Stimulated activated CD8-positive, alpha-beta memory T cell treated with anti-CD3 and anti-CD28 coated beads, Interleukin-15, amount 100 ng/mL, for 4 hours (primary cell): ENCODE data around the gene PCDHGC5.

Source experiments
- DNase-seq, 2 donors: peaks; one replicate each; pipeline ENCODE4 v3.0.0-alpha.2; 2020; ENCODE audit warnings: low read depth in 2 of 2

Gene PCDHGC5

GRCh38 chr5:141488591-141489561, at the start of gene PCDHGC5:
Gene PCDHGC5, plus strand, starts transcription at chr5:141489081. Its CDS starts 160 bp downstream, at chr5:141489241.
- DNase-seq, result no peak

GRCh38 chr5:141439411-141440141, 49.3 kb upstream of the PCDHGC5 start:
- no peak for DNase-seq

- DNase-seq, result no peak
Measured at GRCh38 chr5:141440341-141440740, 48.5 kb upstream of the PCDHGC5 start.

GRCh38 chr5:141441571-141442170, 47.2 kb upstream of the PCDHGC5 start:
- DNase-seq, result no peak

GRCh38 chr5:141465351-141465750, 23.5 kb upstream of the PCDHGC5 start:
- no peak for DNase-seq

- no peak for DNase-seq
Measured at GRCh38 chr5:141475625-141476131, 13.2 kb upstream of the PCDHGC5 start, which contains the start of gene PCDHGC3. Gene PCDHGC3, plus strand, starts transcription at chr5:141475966. Its CDS starts 151 bp downstream, at chr5:141476117.

- DNase-seq, result no peak
Measured at GRCh38 chr5:141476132-141476911, 12.6 kb upstream of the PCDHGC5 start.

GRCh38 chr5:141477044-141477575, 11.8 kb upstream of the PCDHGC5 start:
- no peak for DNase-seq

- DNase-seq, result no peak
Measured at GRCh38 chr5:141477815-141478214, 11.1 kb upstream of the PCDHGC5 start.

GRCh38 chr5:141478321-141478945, 10.4 kb upstream of the PCDHGC5 start:
- no peak for DNase-seq

- no peak for DNase-seq
Measured at GRCh38 chr5:141479776-141480175, 9.1 kb upstream of the PCDHGC5 start.

GRCh38 chr5:141483902-141484301, 5.0 kb upstream of the PCDHGC5 start:
- no peak for DNase-seq

GRCh38 chr5:141484310-141484640, 4.6 kb upstream of the PCDHGC5 start:
- DNase-seq, result no peak

GRCh38 chr5:141484641-141485311, 4.1 kb upstream of the PCDHGC5 start, which contains the start of gene PCDHGC4:
Gene PCDHGC4, plus strand, starts transcription at chr5:141485030. Its CDS starts 144 bp downstream, at chr5:141485174.
- no peak for DNase-seq

- no peak for DNase-seq
Measured at GRCh38 chr5:141485321-141486055, 3.4 kb upstream of the PCDHGC5 start.

- DNase-seq, result no peak
Measured at GRCh38 chr5:141486091-141486490, 2.8 kb upstream of the PCDHGC5 start.

- DNase-seq, result no peak
Measured at GRCh38 chr5:141487131-141487530, 1.8 kb upstream of the PCDHGC5 start.

GRCh38 chr5:141489841-141490240, 960 bp downstream of the PCDHGC5 start:
- no peak for DNase-seq

GRCh38 chr5:141490271-141490670, 1.4 kb downstream of the PCDHGC5 start:
- DNase-seq, result no peak
